Endothelial cell of umbilical vein (primary cell): ENCODE results near the gene CEACAM3.

Experiments used
- EZH2 ChIP-seq: IDR thresholded peaks from 2 replicates; pipeline ENCODE4 v1.6.1; 2012; ENCODE audit warnings: borderline replicate concordance, low read depth, mild to moderate bottlenecking, moderate library complexity, low read length, inconsistent platforms; ENCODE audit not compliant: severe bottlenecking
- GATA2 ChIP-seq: IDR thresholded peaks from 2 replicates; pipeline ENCODE4 v1.7.0; 2011; ENCODE audit warnings: low read depth, mild to moderate bottlenecking, moderate library complexity, mixed read lengths, low read length; ENCODE audit not compliant: insufficient read length, insufficient read depth
- JUN ChIP-seq: IDR thresholded peaks from 2 replicates; pipeline ENCODE4 v1.6.1; 2011; ENCODE audit warnings: borderline replicate concordance, low read depth; ENCODE audit not compliant: insufficient read length, insufficient read depth
- POLR2A ChIP-seq: IDR thresholded peaks from 2 replicates; pipeline ENCODE4 v1.6.1; 2012; ENCODE audit warnings: low read depth, mild to moderate bottlenecking, control low read depth, low read length
- POLR2AphosphoS5 ChIP-seq: IDR thresholded peaks from 2 replicates; pipeline ENCODE4 v1.6.1; 2012; ENCODE audit warnings: low read depth, mild to moderate bottlenecking, control low read depth, low read length, moderate library complexity; ENCODE audit not compliant: insufficient read depth
- TF ChIP-seq, protein P1 (sequence below), 2 donors: IDR thresholded peaks; 1 replicate in 1 of 2; 2 replicates in 1 of 2; pipeline ENCODE4 v1.5.1; 2011; ENCODE audit warnings: low read length in 2 of 2, mild to moderate bottlenecking in 2 of 2, moderate library complexity in 2 of 2, control low read depth in 1 of 2, inconsistent platforms in 1 of 2, low read depth in 1 of 2; ENCODE audit not compliant: insufficient read depth in 1 of 2; ENCODE audit errors: extremely low read depth in 1 of 2

GRCh38 chr19:41755328-41755913 lies 41.0 kb upstream of the CEACAM3 start, which contains the start of gene CEACAM6:
- TF ChIP-seq JUN (no peak), POLR2AphosphoS5 (no peak), POLR2A (no peak), EZH2 (no peak), GATA2 (no peak)
- TF ChIP-seq, protein P1, sequence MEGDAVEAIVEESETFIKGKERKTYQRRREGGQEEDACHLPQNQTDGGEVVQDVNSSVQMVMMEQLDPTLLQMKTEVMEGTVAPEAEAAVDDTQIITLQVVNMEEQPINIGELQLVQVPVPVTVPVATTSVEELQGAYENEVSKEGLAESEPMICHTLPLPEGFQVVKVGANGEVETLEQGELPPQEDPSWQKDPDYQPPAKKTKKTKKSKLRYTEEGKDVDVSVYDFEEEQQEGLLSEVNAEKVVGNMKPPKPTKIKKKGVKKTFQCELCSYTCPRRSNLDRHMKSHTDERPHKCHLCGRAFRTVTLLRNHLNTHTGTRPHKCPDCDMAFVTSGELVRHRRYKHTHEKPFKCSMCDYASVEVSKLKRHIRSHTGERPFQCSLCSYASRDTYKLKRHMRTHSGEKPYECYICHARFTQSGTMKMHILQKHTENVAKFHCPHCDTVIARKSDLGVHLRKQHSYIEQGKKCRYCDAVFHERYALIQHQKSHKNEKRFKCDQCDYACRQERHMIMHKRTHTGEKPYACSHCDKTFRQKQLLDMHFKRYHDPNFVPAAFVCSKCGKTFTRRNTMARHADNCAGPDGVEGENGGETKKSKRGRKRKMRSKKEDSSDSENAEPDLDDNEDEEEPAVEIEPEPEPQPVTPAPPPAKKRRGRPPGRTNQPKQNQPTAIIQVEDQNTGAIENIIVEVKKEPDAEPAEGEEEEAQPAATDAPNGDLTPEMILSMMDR (IDR thresholded peaks at IDR 0.05; ENCODE audit: extremely low read depth in 1 of 2, insufficient read depth in 1 of 2, low read depth in 1 of 2, low read length in 2 of 2), result no peak
